B cell (primary cell): ENCODE results near the gene OGG1. TPM values are rescaled to one million over a fixed set of nuclear protein-coding genes. Genes with fewer than 3 reads are reported as not detected.

Source experiments
- ATAC-seq: fragments of 200-7000 bp; cut with Tn5 transposase; one replicate; pipeline ENCODE4 v1.10.0; 2021; ENCODE audit warnings: low read depth, mild to moderate bottlenecking, moderate number of reproducible peaks, moderate library complexity
- CTCF ChIA-PET: fragments of 350-600 bp; sonication (Branson Sonifier 250); formaldehyde crosslinking; loops from one replicate; lab custom pipeline; 2021; ENCODE audit warnings: antibody characterized with exemption, inconsistent platforms; lab: Charles Lee
- POLR2A ChIA-PET: fragments of 350-600 bp; sonication (Branson Sonifier 250); formaldehyde crosslinking; loops from one replicate; lab custom pipeline; 2021; ENCODE audit warnings: antibody characterized with exemption; lab: Charles Lee
- DNase-seq: peaks from one replicate; pipeline ENCODE4 v3.0.0; 2013
- H2AFZ ChIP-seq: 2 replicates; pipeline ENCODE4 v1.6.1; 2012; ENCODE audit warnings: mild to moderate bottlenecking, low read depth, low read length; ENCODE audit not compliant: insufficient read depth, poor library complexity, severe bottlenecking
- H3K27ac ChIP-seq, 2 donors: 1 replicate in 1 of 2; 2 replicates in 1 of 2; pipeline ENCODE4 v1.5.1; 2012 to 2013; ENCODE audit warnings: low read length in 2 of 2, mild to moderate bottlenecking in 2 of 2, moderate library complexity in 1 of 2
- H3K27me3 ChIP-seq, 4 experiments: fragments of 200-600 bp in 1 of 4; sonication (generic) in 1 of 4; replicated peaks in 1 of 4; 1 replicate in 2 of 4; 2 replicates in 2 of 4; pipeline versions ENCODE4 v1.6.1 to v1.7.0; 2013 to 2016; ENCODE audit warnings: low read length in 3 of 4, mild to moderate bottlenecking in 2 of 4, mixed read lengths in 1 of 4, moderate library complexity in 1 of 4; ENCODE audit not compliant: insufficient read depth in 4 of 4, control insufficient read depth in 3 of 4; ENCODE audit errors: control extremely low read depth in 1 of 4
- H3K36me3 ChIP-seq, 2 experiments: replicated peaks in 1 of 2; 1 replicate in 1 of 2; 2 replicates in 1 of 2; pipeline versions ENCODE4 v1.6.1 to v1.7.1; 2013; ENCODE audit warnings: low read length in 1 of 2; ENCODE audit not compliant: insufficient read depth in 2 of 2, control insufficient read depth in 1 of 2; ENCODE audit errors: control extremely low read depth in 1 of 2, extremely low read depth in 1 of 2
- H3K4me1 ChIP-seq, 2 donors: fragments of 200-600 bp in 1 of 2; sonication (generic) in 1 of 2; 1 replicate in 1 of 2; 2 replicates in 1 of 2; pipeline versions ENCODE4 v1.5.1 to v1.6.1; 2013 to 2017; ENCODE audit warnings: low read length in 2 of 2; ENCODE audit not compliant: control insufficient read depth in 2 of 2, insufficient read depth in 2 of 2
- H3K4me2 ChIP-seq: replicated peaks from 2 replicates; pipeline ENCODE3; 2012; ENCODE audit warnings: mild to moderate bottlenecking, low read depth, low read length; ENCODE audit not compliant: poor library complexity, severe bottlenecking
- H3K4me3 ChIP-seq, 5 experiments: fragments of 200-600 bp in 1 of 5; sonication (generic) in 1 of 5; 1 replicate in 3 of 5; 2 replicates in 2 of 5; pipeline versions ENCODE4 v1.5.1 to v1.7.0; 2011 to 2016; ENCODE audit warnings: low read length in 4 of 5, mild to moderate bottlenecking in 4 of 5, low read depth in 2 of 5, control low read depth in 1 of 5, moderate library complexity in 1 of 5; ENCODE audit not compliant: insufficient read depth in 1 of 5; ENCODE audit errors: control extremely low read depth in 1 of 5, extremely low read depth in 1 of 5
- H3K79me2 ChIP-seq: fragments of 200-600 bp; sonication (generic); one replicate; pipeline ENCODE4 v1.6.0; 2016; ENCODE audit warnings: low read length; ENCODE audit not compliant: control insufficient read depth, insufficient read depth
- H3K9ac ChIP-seq: fragments of 200-600 bp; sonication (generic); 2 replicates; pipeline ENCODE4 v1.6.1; 2017; ENCODE audit warnings: mild to moderate bottlenecking, low read length, moderate library complexity
- H3K9me3 ChIP-seq, 3 donors: one replicate each; pipeline versions ENCODE4 v1.6.1 to v1.7.1; 2013; ENCODE audit warnings: low read length in 2 of 3; ENCODE audit not compliant: control insufficient read depth in 2 of 3, insufficient read depth in 1 of 3; ENCODE audit errors: control extremely low read depth in 1 of 3
- H4K20me1 ChIP-seq: 2 replicates; pipeline ENCODE4 v1.6.0; 2012; ENCODE audit warnings: mild to moderate bottlenecking, low read length; ENCODE audit not compliant: insufficient read depth, control insufficient read depth, poor library complexity, severe bottlenecking
- H3K27ac Mint-ChIP-seq: one replicate; pipeline ENCODE4 v1.8.0; 2021; ENCODE audit warnings: mixed read lengths
- H3K27me3 Mint-ChIP-seq: one replicate; pipeline ENCODE4 v1.8.0; 2021; ENCODE audit warnings: mixed read lengths
- H3K4me1 Mint-ChIP-seq: one replicate; pipeline ENCODE4 v1.8.0; 2021; ENCODE audit warnings: mixed read lengths
- H3K4me3 Mint-ChIP-seq: one replicate; pipeline ENCODE4 v1.8.0; 2021; ENCODE audit warnings: mixed read lengths
- H3K9me3 Mint-ChIP-seq: one replicate; pipeline ENCODE4 v1.8.0; 2022; ENCODE audit warnings: mixed read lengths; ENCODE audit not compliant: insufficient read depth
- CTCF ChIP-seq: fragments of 200-600 bp; IDR thresholded peaks from one replicate; pipeline ENCODE4 v1.8.0; 2022; ENCODE audit warnings: antibody characterized with exemption, mild to moderate bottlenecking
- EZH2 ChIP-seq: IDR thresholded peaks from 2 replicates; pipeline ENCODE4 v1.6.1; 2012; ENCODE audit warnings: borderline replicate concordance, low read depth, mild to moderate bottlenecking, moderate library complexity, low read length; ENCODE audit not compliant: insufficient read depth, poor library complexity, severe bottlenecking
- WGBS: methylation state at CpG from one replicate; pipeline ENCODE4 v1.1.5; 2013; ENCODE audit warnings: missing lambda C conversion rate; ENCODE audit not compliant: insufficient coverage; 5-methylcytosine and 5-hydroxymethylcytosine counted together
- intact Hi-C: fragments of 100-400 bp; cut with micrococcal nuclease; formaldehyde crosslinking; loops from one replicate; pipeline ENCODE4 v1.10.0; 2022
- polyA plus RNA-seq: library from polyadenylated mRNA; depleted of rRNA; stranded (reverse); fragments of >200 nt; gene quantifications from 2 replicates; pipeline ENCODE4 v1.2.3, GENCODE V29; 2012
- total RNA-seq, 2 donors: library from RNA; stranded (reverse); fragments of 120-200 nt in 1 of 2; gene quantifications; 1 replicate in 1 of 2; 2 replicates in 1 of 2; pipeline versions ENCODE4 v1.2.3 to v1.2.4, GENCODE V29; 2013 to 2022

The OGG1 gene
- total and polyA plus RNA-seq, 2 donors (not counting 1 experiment from before 2014, with no cell fraction given): 45.6 to 81.6 TPM

DNA sequence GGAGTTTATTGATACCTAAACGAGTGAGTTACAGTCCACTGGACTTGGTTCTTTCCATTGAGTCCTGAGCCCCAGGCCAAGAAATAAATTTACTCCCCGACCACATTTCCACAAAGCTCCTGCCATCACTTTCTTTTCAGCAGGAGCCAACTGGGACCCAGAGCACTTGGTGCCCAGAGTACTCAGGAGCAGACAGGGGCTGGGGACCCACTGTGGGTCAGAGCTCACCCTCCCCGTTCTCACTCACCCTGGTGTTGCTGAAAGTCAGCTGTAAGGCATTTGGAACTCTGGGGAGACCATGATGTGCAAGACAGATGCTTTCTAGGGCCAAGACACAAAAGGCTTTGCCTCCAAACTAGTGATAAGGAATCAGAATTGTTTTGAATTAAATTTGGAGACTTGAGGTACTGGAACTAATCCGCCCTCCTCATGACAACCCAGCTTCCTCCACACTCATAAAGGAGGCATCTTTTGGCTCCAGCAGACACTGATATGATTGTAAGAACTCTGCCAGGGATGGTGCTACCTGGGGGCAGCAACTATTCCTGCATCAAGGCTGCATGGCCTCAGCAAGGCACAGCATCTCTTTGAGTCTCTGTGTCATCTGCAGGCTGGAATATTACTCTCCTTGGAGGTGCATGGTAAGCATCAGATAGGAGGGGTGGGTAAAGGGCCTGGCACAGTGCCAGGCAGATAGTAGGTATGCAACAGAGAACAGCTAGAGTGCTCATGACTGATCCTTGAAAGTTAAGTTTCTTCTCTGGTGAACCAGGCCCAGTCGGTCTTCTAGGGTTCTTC, 27.3 kb downstream of the OGG1 start:
- no peaks in the 10 kb centered on the region for H3K27me3 ChIP-seq
- Mint-ChIP-seq H3K4me3 (no peak overlapping the region), H3K27me3 (no peaks in the 10 kb centered on the region), H3K27ac (no peak overlapping the region), H3K4me1 (peaks cover 49% of the 10 kb centered on the region), H3K9me3 (no peaks in the 10 kb centered on the region)
- no peaks in the 10 kb centered on the region for H3K9me3 ChIP-seq
- no peak for ATAC-seq
- ChIA-PET POLR2A (no interaction called here), CTCF (interaction anchor here (0.6 to 1.0 kb wide), 2 partner anchors 16 to 17 kb away, joined by 3 to 4 read pairs; partner anchors contain the start of gene ARPC4)
- 90% methylated on average over 2 of the region's 5 CpGs for WGBS
- no peaks in the 10 kb centered on the region for H3K79me2 ChIP-seq
- no peak for DNase-seq
- TF ChIP-seq CTCF: no peak
- TF ChIP-seq EZH2: no peak
- H3K36me3 ChIP-seq: peaks cover 0 to 6% of the 10 kb centered on the region in 2 experiments
- H3K4me2 ChIP-seq: no peak overlapping the region
- H3K4me1 ChIP-seq: peaks cover 45 to 51% of the 10 kb centered on the region in 2 donors
- no peak overlapping the region for H2AFZ ChIP-seq
- H3K4me3 ChIP-seq: no peak overlapping the region
- no peak overlapping the region for H3K9ac ChIP-seq
- intact Hi-C loops: no loop called here
- no peak overlapping the region for H3K27ac ChIP-seq
- H4K20me1 ChIP-seq: no peaks in the 10 kb centered on the region

DNA sequence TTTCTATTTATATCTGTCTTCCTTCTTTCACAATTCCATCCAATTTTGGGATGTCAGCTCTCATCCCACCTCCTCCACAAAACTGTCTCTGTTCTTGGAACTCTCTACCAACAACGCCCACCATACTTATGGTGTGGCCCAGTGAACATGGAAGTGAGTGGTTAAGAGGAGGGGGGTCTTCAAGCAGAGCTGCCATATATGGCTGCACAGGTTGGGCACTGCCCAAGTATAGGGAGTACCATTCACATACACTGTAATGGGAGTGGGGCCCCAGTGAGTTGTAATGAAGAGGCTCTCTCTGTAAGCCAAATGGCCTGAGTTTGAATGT, 27.9 kb downstream of the OGG1 start:
- H3K27me3 Mint-ChIP-seq: no peaks in the 10 kb centered on the region
- Histone ChIP-seq H3K27ac (no peak overlapping the region), H3K79me2 (no peaks in the 10 kb centered on the region), H3K4me2 (no peak overlapping the region), H3K9me3 (no peaks in the 10 kb centered on the region), H3K4me3 (no peak overlapping the region), H3K9ac (no peak overlapping the region), H3K4me1 (peaks cover 50 to 56% of the 10 kb centered on the region in 2 donors), H4K20me1 (no peaks in the 10 kb centered on the region), H3K27me3 (no peaks in the 10 kb centered on the region), H3K36me3 (peaks cover 0 to 7% of the 10 kb centered on the region in 2 experiments), H2AFZ (no peak overlapping the region)
- H3K9me3 Mint-ChIP-seq: no peaks in the 10 kb centered on the region
- TF ChIP-seq CTCF (no peak), EZH2 (no peak)
- no CpG with 5 or more reads among the region's 1 CpG for WGBS
- ChIA-PET CTCF (no interaction called here), POLR2A (no interaction called here)
- no peak overlapping the region for H3K4me3 Mint-ChIP-seq
- intact Hi-C loops: no loop called here
- no peak overlapping the region for H3K27ac Mint-ChIP-seq
- no peak for DNase-seq
- H3K4me1 Mint-ChIP-seq: peaks cover 55% of the 10 kb centered on the region
- ATAC-seq: no peak
